HUES64 (cell line): ENCODE measurements around the gene HIPK3. TPM values are rescaled to one million over a fixed set of nuclear protein-coding genes. Genes with fewer than 3 reads are reported as not detected.
A peak's percentile ranks its signal among the peaks of the same experiment; 100 is the strongest.
"Not testable (repeated sequence)": the region's sequence is repeated elsewhere in the genome, so short reads cannot be mapped to it uniquely, and the experiment has no call there.

Experiments
- H3K27ac ChIP-seq: 2 replicates; pipeline ENCODE4 v1.7.0; 2013; ENCODE audit warnings: low read depth, low read length, inconsistent platforms
- H3K27me3 ChIP-seq: 2 replicates; pipeline ENCODE4 v1.6.1; 2013; ENCODE audit warnings: mild to moderate bottlenecking, low read length; ENCODE audit not compliant: insufficient read depth
- H3K36me3 ChIP-seq: 2 replicates; pipeline ENCODE4 v1.6.1; 2013; ENCODE audit warnings: mild to moderate bottlenecking, low read length; ENCODE audit not compliant: insufficient read depth
- H3K4me1 ChIP-seq: 2 replicates; pipeline ENCODE4 v1.6.1; 2013; ENCODE audit warnings: mild to moderate bottlenecking, low read length, moderate library complexity; ENCODE audit not compliant: insufficient read depth
- H3K4me3 ChIP-seq: 2 replicates; pipeline ENCODE4 v1.5.1; 2013; ENCODE audit warnings: mild to moderate bottlenecking, low read length, moderate library complexity
- H3K9ac ChIP-seq: 2 replicates; pipeline ENCODE4 v1.6.1; 2013; ENCODE audit warnings: mild to moderate bottlenecking, low read depth, low read length
- H3K9me3 ChIP-seq: 2 replicates; pipeline ENCODE4 v1.6.1; 2013; ENCODE audit warnings: low read depth, low read length; ENCODE audit not compliant: insufficient read depth
- WGBS: fragments of 150-250, 120-280 bp; methylation state at CpG from one replicate; pipeline ENCODE4 v1.1.7; 2013; ENCODE audit warnings: missing lambda C conversion rate; 5-methylcytosine and 5-hydroxymethylcytosine counted together
- polyA plus RNA-seq, 2 experiments: library from polyadenylated mRNA; stranded (reverse); fragments of 50-300 nt; gene quantifications; one replicate each; pipeline ENCODE4 v1.2.3, GENCODE V29; 2013

Gene HIPK3
- 5.9 TPM for polyA plus RNA-seq (2013, experiment 1 of 2)
- polyA plus RNA-seq (2013, experiment 2 of 2), result 7.2 TPM

GRCh38 chr11:33257160-33257896 lies at the start of gene HIPK3:
HIPK3 (plus strand) TSS chr11:33257381.
- Histone ChIP-seq H3K27ac (peak within 1 kb of the TSS; percentile 97), H3K4me3 (peak within 1 kb of the TSS; percentile 87), H3K27me3 (no peaks in the 10 kb centered on the region), H3K4me1 (peaks cover 24% of the 10 kb centered on the region), H3K9ac (peak within 1 kb of the TSS; percentile 97), H3K9me3 (no peaks in the 10 kb centered on the region), H3K36me3 (no peaks in the 10 kb centered on the region)
- under 1% methylated on average over 83 of the region's 85 CpGs for WGBS

GRCh38 chr11:33207408-33207985 lies 49.7 kb upstream of the HIPK3 start:
- no peaks in the 10 kb centered on the region for H3K9me3 ChIP-seq
- H3K4me3 ChIP-seq, result no peak overlapping the region
- no peaks in the 10 kb centered on the region for H3K27me3 ChIP-seq
- H3K4me1 ChIP-seq, result no peaks in the 10 kb centered on the region
- H3K27ac ChIP-seq, result no peak overlapping the region
- no peak overlapping the region for H3K9ac ChIP-seq
- no peaks in the 10 kb centered on the region for H3K36me3 ChIP-seq
- WGBS, result 37% methylated on average over 4 of the region's 4 CpGs

- H3K9me3 ChIP-seq, result no peaks in the 10 kb centered on the region
- no CpG with 5 or more reads among the region's 1 CpG for WGBS
- no peaks in the 10 kb centered on the region for H3K27me3 ChIP-seq
- no peaks in the 10 kb centered on the region for H3K36me3 ChIP-seq
- H3K9ac ChIP-seq, result no peak overlapping the region
- no peaks in the 10 kb centered on the region for H3K4me1 ChIP-seq
- no peak overlapping the region for H3K27ac ChIP-seq
- H3K4me3 ChIP-seq, result no peak overlapping the region
Measured at GRCh38 chr11:33208150-33208549, 49.0 kb upstream of the HIPK3 start.

GRCh38 chr11:33211153-33211552 lies 46.0 kb upstream of the HIPK3 start:
- Histone ChIP-seq H3K27ac (no peak overlapping the region), H3K9me3 (no peaks in the 10 kb centered on the region), H3K4me3 (no peak overlapping the region), H3K27me3 (no peaks in the 10 kb centered on the region), H3K9ac (no peak overlapping the region), H3K4me1 (no peaks in the 10 kb centered on the region), H3K36me3 (no peaks in the 10 kb centered on the region)
- 100% methylated on average over 1 of the region's 3 CpGs for WGBS

- WGBS, result 97% methylated on average over 5 of the region's 5 CpGs
- Histone ChIP-seq H3K4me1 (no peaks in the 10 kb centered on the region), H3K36me3 (no peaks in the 10 kb centered on the region), H3K9ac (no peak overlapping the region), H3K9me3 (no peaks in the 10 kb centered on the region), H3K4me3 (no peak overlapping the region), H3K27ac (no peak overlapping the region), H3K27me3 (no peaks in the 10 kb centered on the region)
Measured at GRCh38 chr11:33211580-33211979, 45.6 kb upstream of the HIPK3 start.

GRCh38 chr11:33214187-33214586 lies 43.0 kb upstream of the HIPK3 start:
- Histone ChIP-seq H3K27ac (no peak overlapping the region), H3K4me1 (no peaks in the 10 kb centered on the region), H3K4me3 (no peak overlapping the region), H3K36me3 (no peaks in the 10 kb centered on the region), H3K9ac (no peak overlapping the region), H3K9me3 (no peaks in the 10 kb centered on the region), H3K27me3 (no peaks in the 10 kb centered on the region)

- Histone ChIP-seq H3K4me1 (no peaks in the 10 kb centered on the region), H3K27me3 (no peaks in the 10 kb centered on the region), H3K4me3 (no peak overlapping the region), H3K9me3 (no peaks in the 10 kb centered on the region), H3K27ac (no peak overlapping the region), H3K9ac (no peak overlapping the region), H3K36me3 (no peaks in the 10 kb centered on the region)
- WGBS, result 47% methylated on average over 2 of the region's 2 CpGs
Measured at GRCh38 chr11:33214767-33215166, 42.4 kb upstream of the HIPK3 start.

GRCh38 chr11:33216676-33217075 lies 40.5 kb upstream of the HIPK3 start:
- H3K27ac ChIP-seq, H3K4me3 ChIP-seq, H3K9ac ChIP-seq, H3K36me3 ChIP-seq, H3K9me3 ChIP-seq, H3K27me3 ChIP-seq, H3K4me1 ChIP-seq: not testable (repeated sequence)
- 100% methylated on average over 2 of the region's 2 CpGs for WGBS

GRCh38 chr11:33222052-33222750 lies 35.0 kb upstream of the HIPK3 start:
- no peaks in the 10 kb centered on the region for H3K36me3 ChIP-seq
- no peak overlapping the region for H3K9ac ChIP-seq
- H3K4me1 ChIP-seq, result no peaks in the 10 kb centered on the region
- H3K9me3 ChIP-seq, result no peaks in the 10 kb centered on the region
- no peak overlapping the region for H3K4me3 ChIP-seq
- no peaks in the 10 kb centered on the region for H3K27me3 ChIP-seq
- 94% methylated on average over 5 of the region's 7 CpGs for WGBS
- H3K27ac ChIP-seq, result no peak overlapping the region

- no peak overlapping the region for H3K9ac ChIP-seq
- H3K27ac ChIP-seq, result no peak overlapping the region
- no peaks in the 10 kb centered on the region for H3K9me3 ChIP-seq
- H3K4me1 ChIP-seq, result no peaks in the 10 kb centered on the region
- H3K4me3 ChIP-seq, result no peak overlapping the region
- no peaks in the 10 kb centered on the region for H3K36me3 ChIP-seq
- H3K27me3 ChIP-seq, result no peaks in the 10 kb centered on the region
Measured at GRCh38 chr11:33225371-33225770, 31.8 kb upstream of the HIPK3 start.

- no peak overlapping the region for H3K9ac ChIP-seq
- no peaks in the 10 kb centered on the region for H3K4me1 ChIP-seq
- no peaks in the 10 kb centered on the region for H3K36me3 ChIP-seq
- WGBS, result 94% methylated on average over 2 of the region's 2 CpGs
- no peaks in the 10 kb centered on the region for H3K27me3 ChIP-seq
- no peaks in the 10 kb centered on the region for H3K9me3 ChIP-seq
- no peak overlapping the region for H3K4me3 ChIP-seq
- H3K27ac ChIP-seq, result no peak overlapping the region
Measured at GRCh38 chr11:33227578-33228261, 29.5 kb upstream of the HIPK3 start.
